Endothelial cell of umbilical vein (primary cell): ENCODE data around the gene TRIM45. TPM values are rescaled to one million over a fixed set of nuclear protein-coding genes. Genes with fewer than 3 reads are reported as not detected.

Experiments used
- BruUV-seq: library from RNA; stranded (reverse); fragments of 400-500 nt; replicated peaks from 2 replicates; lab custom pipeline; 2021; lab: Mats Ljungman, UMichigan
- CTCF ChIA-PET: fragments of 300-600, 350-600 bp; sonication (Branson Sonifier 250); formaldehyde crosslinking; loops from one replicate; lab custom pipeline; 2021; ENCODE audit warnings: antibody characterized with exemption, inconsistent platforms; lab: Charles Lee
- POLR2A ChIA-PET: fragments of 300-600, 350-600 bp; sonication (Branson Sonifier 250); formaldehyde crosslinking; loops from one replicate; lab custom pipeline; 2021; ENCODE audit warnings: antibody characterized with exemption, inconsistent platforms; lab: Charles Lee
- DNase-seq: peaks from one replicate; pipeline ENCODE4 v3.0.0-alpha.2; 2011; ENCODE audit warnings: low read depth, low spot score
- FAIRE-seq: peaks from 2 replicates; lab custom pipeline; 2011; peaks lifted over from hg19 to GRCh38; lab: Jason Lieb, UNC
- H2AFZ ChIP-seq: 2 replicates; pipeline ENCODE4 v1.6.0; 2012; ENCODE audit warnings: low read depth, low read length, control low read depth, inconsistent platforms
- H3K27ac ChIP-seq: 2 replicates; pipeline ENCODE4 v1.5.1; 2011; ENCODE audit warnings: low read depth, mild to moderate bottlenecking, control low read depth, low read length, moderate library complexity; ENCODE audit not compliant: insufficient read depth
- H3K27me3 ChIP-seq, 2 experiments: 2 replicates each; pipeline versions ENCODE4 v1.6.0 to v1.6.1; 2011; ENCODE audit warnings: low read length in 2 of 2, mixed read lengths in 1 of 2; ENCODE audit not compliant: control insufficient read depth in 2 of 2, insufficient read depth in 2 of 2
- H3K36me3 ChIP-seq, 2 experiments: 2 replicates in 1 of 2; 3 replicates in 1 of 2; pipeline ENCODE4 v1.5.1; 2011; ENCODE audit warnings: low read length in 2 of 2, mild to moderate bottlenecking in 1 of 2, moderate library complexity in 1 of 2; ENCODE audit not compliant: control insufficient read depth in 2 of 2, insufficient read depth in 2 of 2; ENCODE audit errors: extremely low read depth in 1 of 2
- H3K4me1 ChIP-seq: 3 replicates; pipeline ENCODE4 v1.5.1; 2011; ENCODE audit warnings: mild to moderate bottlenecking, low read length; ENCODE audit not compliant: control insufficient read depth, insufficient read depth; ENCODE audit errors: extremely low read depth
- H3K4me2 ChIP-seq: 2 replicates; pipeline ENCODE4 v1.6.1; 2011; ENCODE audit warnings: low read length, control low read depth, mixed read lengths; ENCODE audit not compliant: insufficient read depth
- H3K4me3 ChIP-seq, 3 experiments: fragments of 200-600 bp in 1 of 3; sonication (generic), shearing (Covaris generic) in 1 of 3; replicated peaks in 1 of 3; 2 replicates each; pipeline ENCODE4 v1.5.1; 2011 to 2016; ENCODE audit warnings: control low read depth in 3 of 3, low read length in 3 of 3, mild to moderate bottlenecking in 2 of 3, inconsistent platforms in 1 of 3, low read depth in 1 of 3, moderate library complexity in 1 of 3; ENCODE audit not compliant: insufficient read depth in 1 of 3
- H3K79me2 ChIP-seq: 2 replicates; pipeline ENCODE4 v1.6.0; 2012; ENCODE audit warnings: low read length, inconsistent platforms; ENCODE audit not compliant: control insufficient read depth, insufficient read depth
- H3K9ac ChIP-seq: replicated peaks from 2 replicates; pipeline ENCODE3; 2011; ENCODE audit warnings: low read length, control low read depth; ENCODE audit not compliant: insufficient read depth; ENCODE audit errors: extremely low read depth
- H3K9me1 ChIP-seq: replicated peaks from 3 replicates; pipeline ENCODE4 v1.6.0; 2011; ENCODE audit warnings: mild to moderate bottlenecking, low read length; ENCODE audit not compliant: control insufficient read depth, insufficient read depth; ENCODE audit errors: extremely low read depth
- H3K9me3 ChIP-seq: replicated peaks from 2 replicates; pipeline ENCODE4 v1.5.1; 2012; ENCODE audit warnings: low read length, inconsistent platforms; ENCODE audit not compliant: control insufficient read depth, insufficient read depth
- H4K20me1 ChIP-seq: replicated peaks from 2 replicates; pipeline ENCODE3; 2011; ENCODE audit warnings: mild to moderate bottlenecking, low read length; ENCODE audit not compliant: control insufficient read depth, insufficient read depth; ENCODE audit errors: extremely low read depth
- EZH2 ChIP-seq: IDR thresholded peaks from 2 replicates; pipeline ENCODE4 v1.6.1; 2012; ENCODE audit warnings: borderline replicate concordance, low read depth, mild to moderate bottlenecking, moderate library complexity, low read length, inconsistent platforms; ENCODE audit not compliant: severe bottlenecking
- FOS ChIP-seq: IDR thresholded peaks from 2 replicates; pipeline ENCODE4 v1.6.1; 2011; ENCODE audit warnings: mild to moderate bottlenecking, low read length, moderate library complexity, borderline replicate concordance; ENCODE audit not compliant: insufficient read depth
- GATA2 ChIP-seq: IDR thresholded peaks from 2 replicates; pipeline ENCODE4 v1.7.0; 2011; ENCODE audit warnings: low read depth, mild to moderate bottlenecking, moderate library complexity, mixed read lengths, low read length; ENCODE audit not compliant: insufficient read length, insufficient read depth
- JUN ChIP-seq: IDR thresholded peaks from 2 replicates; pipeline ENCODE4 v1.6.1; 2011; ENCODE audit warnings: borderline replicate concordance, low read depth; ENCODE audit not compliant: insufficient read length, insufficient read depth
- MYC ChIP-seq: IDR thresholded peaks from one replicate; pipeline ENCODE4 v1.6.1; 2011; ENCODE audit warnings: mild to moderate bottlenecking, low read depth, low read length
- POLR2A ChIP-seq: IDR thresholded peaks from 2 replicates; pipeline ENCODE4 v1.6.1; 2012; ENCODE audit warnings: low read depth, mild to moderate bottlenecking, control low read depth, low read length
- POLR2AphosphoS5 ChIP-seq: IDR thresholded peaks from 2 replicates; pipeline ENCODE4 v1.6.1; 2012; ENCODE audit warnings: low read depth, mild to moderate bottlenecking, control low read depth, low read length, moderate library complexity; ENCODE audit not compliant: insufficient read depth
- dilution Hi-C: fragments of 300-500 bp; cut with MboI; formaldehyde crosslinking; loops from one replicate; pipeline ENCODE4 v1.15.0; 2019; ENCODE audit warnings: low sequenced_read_pairs; ENCODE audit not compliant: extremely low pct_ligation_motif_present
- intact Hi-C: fragments of 100-400 bp; cut with micrococcal nuclease; formaldehyde crosslinking; loops from one replicate; pipeline ENCODE4 v1.10.0; 2022
- polyA plus RNA-seq, 4 experiments: library from polyadenylated mRNA; depleted of rRNA in 3 of 4; stranded (reverse) in 3 of 4; unstranded in 1 of 4; fragments of >200 nt; gene quantifications; 2 replicates each; pipeline versions ENCODE4 v1.2.1 to v1.2.3, GENCODE V29; 2011 to 2012; ENCODE audit warnings: missing spikeins in 1 of 4
- total RNA-seq: library from RNA; stranded (reverse); gene quantifications from 2 replicates; pipeline ENCODE4 v1.2.3, GENCODE V29; 2021
- TF ChIP-seq, protein P1 (sequence below): IDR thresholded peaks from 2 replicates; pipeline ENCODE4 v1.6.1; 2011; ENCODE audit not compliant: insufficient read depth, insufficient read length
- TF ChIP-seq, protein P2 (sequence below), 2 donors: IDR thresholded peaks; 1 replicate in 1 of 2; 2 replicates in 1 of 2; pipeline ENCODE4 v1.5.1; 2011; ENCODE audit warnings: low read length in 2 of 2, mild to moderate bottlenecking in 2 of 2, moderate library complexity in 2 of 2, control low read depth in 1 of 2, inconsistent platforms in 1 of 2, low read depth in 1 of 2; ENCODE audit not compliant: insufficient read depth in 1 of 2; ENCODE audit errors: extremely low read depth in 1 of 2

TRIM45 gene
- total and polyA plus RNA-seq, 2 donors (not counting 3 experiments of a cell fraction or from before 2014, with no cell fraction given), result 2.9 to 3.1 TPM

DNA sequence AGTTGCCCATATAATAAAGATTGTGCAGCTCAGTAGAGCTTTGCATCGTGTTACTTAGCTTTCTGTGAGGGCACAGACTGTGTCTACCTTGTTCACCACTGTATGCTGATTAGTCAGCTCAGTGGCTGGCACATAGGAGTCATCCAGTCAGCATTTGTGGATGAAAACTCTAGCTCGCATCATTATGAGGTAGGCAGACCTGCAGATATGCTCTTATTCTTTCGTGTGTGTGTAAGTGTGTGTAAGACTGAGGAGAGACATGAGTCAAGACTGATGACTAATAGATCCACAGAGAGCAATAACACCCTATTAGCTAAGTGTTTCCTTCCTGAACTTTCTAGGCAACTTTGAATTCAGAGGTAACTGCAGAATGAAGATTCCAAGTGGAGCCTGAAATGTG lies 44.3 kb downstream of the TRIM45 start:
- TF ChIP-seq MYC (no peak), JUN (peak; percentile 96), GATA2 (no peak), POLR2AphosphoS5 (peak; percentile 43), EZH2 (no peak), FOS (peak; percentile 99), POLR2A (no peak)
- TF ChIP-seq, protein P1, sequence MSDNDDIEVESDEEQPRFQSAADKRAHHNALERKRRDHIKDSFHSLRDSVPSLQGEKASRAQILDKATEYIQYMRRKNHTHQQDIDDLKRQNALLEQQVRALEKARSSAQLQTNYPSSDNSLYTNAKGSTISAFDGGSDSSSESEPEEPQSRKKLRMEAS, result no peak
- TF ChIP-seq, protein P2, sequence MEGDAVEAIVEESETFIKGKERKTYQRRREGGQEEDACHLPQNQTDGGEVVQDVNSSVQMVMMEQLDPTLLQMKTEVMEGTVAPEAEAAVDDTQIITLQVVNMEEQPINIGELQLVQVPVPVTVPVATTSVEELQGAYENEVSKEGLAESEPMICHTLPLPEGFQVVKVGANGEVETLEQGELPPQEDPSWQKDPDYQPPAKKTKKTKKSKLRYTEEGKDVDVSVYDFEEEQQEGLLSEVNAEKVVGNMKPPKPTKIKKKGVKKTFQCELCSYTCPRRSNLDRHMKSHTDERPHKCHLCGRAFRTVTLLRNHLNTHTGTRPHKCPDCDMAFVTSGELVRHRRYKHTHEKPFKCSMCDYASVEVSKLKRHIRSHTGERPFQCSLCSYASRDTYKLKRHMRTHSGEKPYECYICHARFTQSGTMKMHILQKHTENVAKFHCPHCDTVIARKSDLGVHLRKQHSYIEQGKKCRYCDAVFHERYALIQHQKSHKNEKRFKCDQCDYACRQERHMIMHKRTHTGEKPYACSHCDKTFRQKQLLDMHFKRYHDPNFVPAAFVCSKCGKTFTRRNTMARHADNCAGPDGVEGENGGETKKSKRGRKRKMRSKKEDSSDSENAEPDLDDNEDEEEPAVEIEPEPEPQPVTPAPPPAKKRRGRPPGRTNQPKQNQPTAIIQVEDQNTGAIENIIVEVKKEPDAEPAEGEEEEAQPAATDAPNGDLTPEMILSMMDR (IDR thresholded peaks at IDR 0.05; ENCODE audit: extremely low read depth in 1 of 2, insufficient read depth in 1 of 2, low read depth in 1 of 2, low read length in 2 of 2), result no peak
- Histone ChIP-seq H3K9me3 (no peaks in the 10 kb centered on the region), H3K4me1 (peaks cover 13% of the 10 kb centered on the region), H3K79me2 (no peaks in the 10 kb centered on the region), H3K4me3 (no peak overlapping the region), H3K27ac (peak overlapping the region; percentile 36), H3K4me2 (peak overlapping the region; percentile 41), H3K9me1 (no peaks in the 10 kb centered on the region), H4K20me1 (no peaks in the 10 kb centered on the region), H2AFZ (no peak overlapping the region), H3K27me3 (no peaks in the 10 kb centered on the region), H3K9ac (no peak overlapping the region), H3K36me3 (peaks cover 3 to 8% of the 10 kb centered on the region in 2 experiments)
- DNase-seq (peak; percentile 90), FAIRE-seq (peak; percentile 96)
- BruUV-seq, result no TSS peak
- ChIA-PET CTCF (interaction anchor here (0.5 to 1.5 kb wide), 16 partner anchors 9 to 381 kb away, joined by 3 to 33 read pairs (median 5); partner anchors contain the start of gene TTF2), POLR2A (interaction anchor here (1.0 kb wide), 1 partner anchor 16 kb away, joined by 7 read pairs; no protein-coding TSS in a partner anchor)
- dilution Hi-C loops, result no loop called here
- intact Hi-C loops, result loop anchor here (1.0 kb wide), 3 partner anchors 10 to 44 kb away; partner anchors contain the start of gene TRIM45
